DOHH2 (cell line): ENCODE data around the gene ITGA4.

Experiments
- H3F3A ChIP-seq: fragments of 200-600 bp; sonication (generic), shearing (Covaris generic); 2 replicates; pipeline ENCODE4 v1.6.0; 2016; ENCODE audit warnings: antibody characterized with exemption, mild to moderate bottlenecking; ENCODE audit not compliant: control insufficient read depth, insufficient read depth
- H3K27ac ChIP-seq: fragments of 200-600 bp; sonication (generic); 2 replicates; pipeline ENCODE4 v1.5.1; 2014; ENCODE audit warnings: low read depth, mild to moderate bottlenecking, low read length, moderate library complexity
- H3K27me3 ChIP-seq: fragments of 200-600 bp; sonication (generic); 2 replicates; pipeline ENCODE4 v1.6.1; 2014; ENCODE audit warnings: mild to moderate bottlenecking, low read length, mixed read lengths; ENCODE audit not compliant: control insufficient read depth
- H3K36me3 ChIP-seq: fragments of 200-600 bp; sonication (generic); 2 replicates; pipeline ENCODE4 v1.6.1; 2014; ENCODE audit warnings: mild to moderate bottlenecking, low read length, moderate library complexity, mixed read lengths; ENCODE audit not compliant: control insufficient read depth
- H3K4me1 ChIP-seq: fragments of 200-600 bp; sonication (generic); 2 replicates; pipeline ENCODE4 v1.6.1; 2014; ENCODE audit warnings: mild to moderate bottlenecking, low read length, mixed read lengths; ENCODE audit not compliant: control insufficient read depth
- H3K4me2 ChIP-seq: fragments of 200-600 bp; sonication (generic); 2 replicates; pipeline ENCODE4 v1.6.0; 2014; ENCODE audit warnings: mild to moderate bottlenecking, low read length, moderate library complexity
- H3K4me3 ChIP-seq: fragments of 200-600 bp; sonication (generic); 2 replicates; pipeline ENCODE4 v1.5.1; 2014; ENCODE audit warnings: mild to moderate bottlenecking, low read length, mixed read lengths
- H3K79me2 ChIP-seq: fragments of 200-600 bp; sonication (generic); 2 replicates; pipeline ENCODE4 v1.6.1; 2014; ENCODE audit warnings: mild to moderate bottlenecking, low read length, mixed read lengths; ENCODE audit not compliant: control insufficient read depth
- H3K9me2 ChIP-seq: fragments of 200-600 bp; sonication (generic); replicated peaks from 2 replicates; pipeline ENCODE4 v1.6.1; 2014; ENCODE audit warnings: mild to moderate bottlenecking, low read length, mixed read lengths; ENCODE audit not compliant: control insufficient read depth
- H3K9me3 ChIP-seq: fragments of 200-600 bp; sonication (generic); 2 replicates; pipeline ENCODE4 v1.6.1; 2014; ENCODE audit warnings: antibody characterized with exemption, low read length, mixed read lengths; ENCODE audit not compliant: control insufficient read depth, insufficient read depth
- H4K20me1 ChIP-seq: fragments of 200-600 bp; sonication (generic); 2 replicates; pipeline ENCODE4 v1.6.0; 2014; ENCODE audit warnings: low read depth, mild to moderate bottlenecking, antibody characterized with exemption, low read length, moderate library complexity; ENCODE audit not compliant: control insufficient read depth, insufficient read depth
- CTCF ChIP-seq: fragments of 200-600 bp; sonication (generic); IDR thresholded peaks from one replicate; pipeline ENCODE4 v1.5.1; 2014; ENCODE audit warnings: antibody characterized with exemption, mild to moderate bottlenecking, low read depth, low read length; ENCODE audit not compliant: poor library complexity, severe bottlenecking
- EZH2phosphoT487 ChIP-seq: fragments of 200-600 bp; sonication (generic); IDR thresholded peaks from 2 replicates; pipeline ENCODE4 v1.6.1; 2017; ENCODE audit warnings: borderline replicate concordance, mild to moderate bottlenecking, antibody characterized with exemption, low read length, moderate library complexity, mixed read lengths

The ITGA4 gene

DNA sequence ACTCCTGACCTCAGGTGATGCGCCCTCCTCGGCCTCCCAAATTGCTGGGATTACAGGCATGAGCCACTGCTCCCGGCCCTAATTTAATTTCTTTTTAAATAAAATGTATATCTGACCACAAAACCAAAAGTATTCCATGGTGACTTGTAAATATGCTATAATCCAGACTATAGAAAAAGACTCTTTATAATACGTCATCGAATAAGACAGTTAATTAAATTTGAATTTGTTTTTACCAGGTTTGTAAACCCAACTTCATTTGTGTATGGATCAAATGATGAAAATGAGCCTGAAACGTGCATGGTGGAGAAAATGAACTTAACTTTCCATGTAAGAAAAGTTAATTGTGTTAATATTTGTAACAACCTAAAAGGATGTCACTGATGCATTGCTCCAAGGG is 69.9 kb downstream of the ITGA4 start:
- peaks cover 63% of the 10 kb centered on the region for H3K36me3 ChIP-seq
- no peak overlapping the region for H3K4me2 ChIP-seq
- TF ChIP-seq CTCF (no peak), EZH2phosphoT487 (no peak)

DNA sequence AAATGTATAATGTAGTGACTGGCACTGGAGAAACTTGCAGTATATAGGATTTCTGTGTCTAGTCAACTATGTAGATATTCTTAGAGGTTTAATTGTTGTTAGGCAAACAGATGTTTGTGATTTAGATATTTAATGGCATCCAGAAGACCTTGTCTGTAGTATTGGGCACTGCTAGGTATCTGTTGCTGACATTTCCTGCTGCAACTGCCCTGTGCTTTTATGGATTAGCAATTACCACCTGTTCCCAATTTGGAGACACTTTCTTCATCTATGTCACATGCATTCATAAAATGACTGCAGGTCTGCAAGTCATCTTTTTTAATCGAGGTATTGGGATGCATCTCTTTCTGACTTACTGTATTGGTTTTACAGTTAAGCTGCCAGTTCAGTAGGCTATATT is 71.3 kb downstream of the ITGA4 start:
- Histone ChIP-seq H3K27me3 (no peaks in the 10 kb centered on the region), H3K9me3 (no peaks in the 10 kb centered on the region), H3K27ac (no peak overlapping the region), H3K79me2 (no peaks in the 10 kb centered on the region), H3K36me3 (peaks cover 63% of the 10 kb centered on the region), H4K20me1 (no peaks in the 10 kb centered on the region), H3K4me2 (no peak overlapping the region), H3K4me1 (no peaks in the 10 kb centered on the region), H3F3A (no peaks in the 10 kb centered on the region), H3K4me3 (no peak overlapping the region), H3K9me2 (no peaks in the 10 kb centered on the region)
- TF ChIP-seq CTCF = no peak
- TF ChIP-seq EZH2phosphoT487 = no peak

More for the DNA sequence above, 69.9 kb downstream of the ITGA4 start:
- no peaks in the 10 kb centered on the region for H3K27me3 ChIP-seq
- no peak overlapping the region for H3K27ac ChIP-seq
- H4K20me1 ChIP-seq = no peaks in the 10 kb centered on the region
- no peaks in the 10 kb centered on the region for H3K79me2 ChIP-seq
- no peaks in the 10 kb centered on the region for H3K4me1 ChIP-seq
- H3K4me3 ChIP-seq = no peak overlapping the region
- no peaks in the 10 kb centered on the region for H3F3A ChIP-seq
- no peaks in the 10 kb centered on the region for H3K9me2 ChIP-seq
- no peaks in the 10 kb centered on the region for H3K9me3 ChIP-seq

DNA sequence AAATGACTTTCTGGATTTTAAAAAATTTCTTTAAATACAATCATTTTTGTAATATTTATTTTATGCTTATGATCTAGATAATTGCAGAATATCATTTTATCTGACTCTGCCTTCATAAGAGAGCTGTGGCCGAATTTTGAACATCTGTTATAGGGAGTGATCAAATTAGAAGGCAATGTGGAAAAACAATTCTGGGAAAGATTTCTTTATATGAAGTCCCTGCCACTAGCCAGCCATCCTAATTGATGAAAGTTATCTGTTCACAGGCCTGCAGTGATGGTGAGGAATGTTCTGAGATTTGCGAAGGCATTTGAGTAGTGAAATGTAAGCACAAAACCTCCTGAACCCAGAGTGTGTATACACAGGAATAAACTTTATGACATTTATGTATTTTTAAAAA is 79.5 kb downstream of the ITGA4 start:
- Histone ChIP-seq H3K4me3 (no peak overlapping the region), H3K27me3 (no peaks in the 10 kb centered on the region), H4K20me1 (no peaks in the 10 kb centered on the region), H3F3A (no peaks in the 10 kb centered on the region), H3K4me1 (no peaks in the 10 kb centered on the region), H3K9me3 (no peaks in the 10 kb centered on the region), H3K27ac (no peak overlapping the region), H3K4me2 (no peak overlapping the region), H3K9me2 (no peaks in the 10 kb centered on the region), H3K36me3 (peaks cover 44% of the 10 kb centered on the region), H3K79me2 (no peaks in the 10 kb centered on the region)
- TF ChIP-seq EZH2phosphoT487 (no peak), CTCF (no peak)

- no peak overlapping the region for H3K4me3 ChIP-seq
- no peak overlapping the region for H3K27ac ChIP-seq
- no peaks in the 10 kb centered on the region for H4K20me1 ChIP-seq
- H3F3A ChIP-seq = 0 out of 2 replicates have a peak, but pooled peaks cover 2% of the 10 kb centered on the region
- no peaks in the 10 kb centered on the region for H3K9me3 ChIP-seq
- H3K27me3 ChIP-seq = no peaks in the 10 kb centered on the region
- no peaks in the 10 kb centered on the region for H3K79me2 ChIP-seq
- no peak overlapping the region for H3K4me2 ChIP-seq
- no peaks in the 10 kb centered on the region for H3K4me1 ChIP-seq
- no peaks in the 10 kb centered on the region for H3K9me2 ChIP-seq
- TF ChIP-seq EZH2phosphoT487 = no peak
- TF ChIP-seq CTCF = no peak
- H3K36me3 ChIP-seq = peaks cover 19% of the 10 kb centered on the region
Observed at GRCh38 chr2:181540421-181540820, 83.2 kb downstream of the ITGA4 start.
